K562 (cell line): Measurements from ENCODE around the gene ID2. TPM values are rescaled to one million over a fixed set of nuclear protein-coding genes. Genes with fewer than 3 reads are reported as not detected.

ENCODE experiments used
- ATAC-seq: fragments of 200-7000 bp; cut with Tn5 transposase; 3 replicates; pipeline ENCODE4 v1.9.1; 2020; ENCODE audit warnings: moderate library complexity
- BruUV-seq: library from RNA; stranded (reverse); fragments of 400-500 nt; replicated peaks from 2 replicates; lab custom pipeline; 2021; lab: Mats Ljungman, UMichigan
- CTCF ChIA-PET: fragments of 300-600 bp; formaldehyde crosslinking; extraction: SDS; loops from one replicate; lab custom pipeline; 2021; ENCODE audit warnings: low intra/inter-chr PET ratio; lab: Yijun Ruan, JAX
- POLR2A ChIA-PET: fragments of 300-600, 350-650 bp; sonication (Branson Sonifier 250); formaldehyde crosslinking; extraction: SDS; loops from one replicate; lab custom pipeline; 2021; ENCODE audit warnings: antibody characterized with exemption, inconsistent platforms; lab: Yijun Ruan, JAX
- DNase-seq, 4 experiments: peaks; one replicate each; pipeline versions ENCODE4 v3.0.0 to v3.0.0-alpha.2; 2011 to 2018; ENCODE audit warnings: low spot score in 3 of 4, mixed read lengths in 3 of 4; ENCODE audit errors: extremely low read depth in 1 of 4
- FAIRE-seq: peaks from 2 replicates; lab custom pipeline; 2011; peaks lifted over from hg19 to GRCh38; lab: Jason Lieb, UNC
- H2AFZ ChIP-seq: 2 replicates; pipeline ENCODE4 v1.6.0; 2011; ENCODE audit warnings: low read depth, low read length, control low read depth, inconsistent platforms
- H3K27ac ChIP-seq: fragments of 200-600 bp; 3 replicates; pipeline ENCODE4 v1.8.0; 2011; ENCODE audit warnings: low read depth, mild to moderate bottlenecking, control low read depth, inconsistent platforms, low read length, moderate library complexity, mixed read lengths; ENCODE audit errors: extremely low read depth
- H3K27me3 ChIP-seq, 2 experiments: fragments of 300-600 bp in 1 of 2; 2 replicates in 1 of 2; 3 replicates in 1 of 2; pipeline versions ENCODE4 v1.6.0 to v1.8.0; 2011; ENCODE audit warnings: inconsistent platforms in 2 of 2, low read length in 2 of 2, mild to moderate bottlenecking in 1 of 2, mixed read lengths in 1 of 2, moderate library complexity in 1 of 2; ENCODE audit not compliant: control insufficient read depth in 2 of 2, insufficient read depth in 2 of 2
- H3K36me3 ChIP-seq: fragments of 300-600 bp; 3 replicates; pipeline ENCODE4 v1.8.0; 2011; ENCODE audit warnings: mild to moderate bottlenecking, low read length, inconsistent platforms; ENCODE audit not compliant: control insufficient read depth, insufficient read depth
- H3K4me1 ChIP-seq, 2 experiments: fragments of 200-600 bp in 1 of 2; replicated peaks in 1 of 2; 2 replicates in 1 of 2; 3 replicates in 1 of 2; pipeline versions ENCODE4 v1.5.1 to v1.8.0; 2011; ENCODE audit warnings: inconsistent platforms in 2 of 2, low read length in 2 of 2, mild to moderate bottlenecking in 1 of 2, mixed read lengths in 1 of 2, moderate library complexity in 1 of 2; ENCODE audit not compliant: control insufficient read depth in 2 of 2, insufficient read depth in 2 of 2
- H3K4me2 ChIP-seq: 2 replicates; pipeline ENCODE4 v1.6.1; 2011; ENCODE audit warnings: low read length, control low read depth, inconsistent platforms, mixed read lengths; ENCODE audit not compliant: insufficient read depth
- H3K4me3 ChIP-seq: fragments of 200-600 bp; sonication (generic), shearing (Covaris generic); 2 replicates; pipeline ENCODE4 v1.5.1; 2016; ENCODE audit warnings: control low read depth, inconsistent platforms
- H3K79me2 ChIP-seq: fragments of 200-600 bp; 3 replicates; pipeline ENCODE4 v1.8.0; 2011; ENCODE audit warnings: low read length, inconsistent platforms; ENCODE audit not compliant: control insufficient read depth, insufficient read depth
- H3K9ac ChIP-seq, 2 experiments: 2 replicates each; pipeline versions ENCODE4 v1.6.0 to v1.6.1; 2011; ENCODE audit warnings: low read depth in 2 of 2, low read length in 2 of 2, control low read depth in 1 of 2, inconsistent platforms in 1 of 2, mild to moderate bottlenecking in 1 of 2, mixed read lengths in 1 of 2; ENCODE audit not compliant: insufficient read depth in 1 of 2
- H3K9me1 ChIP-seq: one replicate; pipeline ENCODE4 v1.6.0; 2011; ENCODE audit warnings: inconsistent platforms, mild to moderate bottlenecking, low read length, moderate library complexity; ENCODE audit not compliant: control insufficient read depth, insufficient read depth
- H3K9me3 ChIP-seq: replicated peaks from 2 replicates; pipeline ENCODE4 v1.5.1; 2011; ENCODE audit warnings: low read depth, low read length, inconsistent platforms; ENCODE audit not compliant: control insufficient read depth, insufficient read depth
- H4K20me1 ChIP-seq: replicated peaks from 2 replicates; pipeline ENCODE4 v1.6.1; 2011; ENCODE audit warnings: low read length, inconsistent platforms, mixed read lengths; ENCODE audit not compliant: control insufficient read depth, insufficient read depth
- KLF13 ChIP-seq: fragments of 450-650 bp; IDR thresholded peaks from 2 replicates; pipeline ENCODE4 v1.6.1; 2016; ENCODE audit warnings: missing genetic modification characterization, low read depth, mild to moderate bottlenecking, missing compliant biosample characterization, moderate library complexity, borderline replicate concordance
- MYBL2 ChIP-seq, 2 experiments: fragments of 450-650 bp in 1 of 2; sonication (generic) in 1 of 2; formaldehyde crosslinking in 1 of 2; IDR thresholded peaks; 2 replicates each; pipeline versions ENCODE4 v1.6.1 to v1.8.1; 2017 to 2022; ENCODE audit warnings: borderline replicate concordance in 1 of 2, inconsistent platforms in 1 of 2, low read depth in 1 of 2, mild to moderate bottlenecking in 1 of 2, missing genetic modification reagents in 1 of 2, moderate library complexity in 1 of 2
- NEUROD1 ChIP-seq: fragments of 150-350 bp; IDR thresholded peaks from 2 replicates; pipeline ENCODE4 v1.6.1; 2014; ENCODE audit warnings: borderline replicate concordance, low read length, low read depth; ENCODE audit not compliant: partially characterized antibody
- SNIP1 ChIP-seq: fragments of 450-650 bp; IDR thresholded peaks from 2 replicates; pipeline ENCODE4 v1.7.1; 2017; ENCODE audit warnings: low read depth, mild to moderate bottlenecking
- SNRNP70 ChIP-seq: fragments of 200-400 bp; formaldehyde crosslinking; optimal IDR thresholded peaks from 2 replicates; pipeline ENCODE3; 2017; ENCODE audit warnings: low read depth, low read length
- STAT5A ChIP-seq: IDR thresholded peaks from 2 replicates; pipeline ENCODE4 v1.6.1; 2012; ENCODE audit warnings: low read length, inconsistent platforms, borderline replicate concordance
- ZBTB1 ChIP-seq: sonication (generic); formaldehyde crosslinking; IDR thresholded peaks from 2 replicates; pipeline ENCODE4 v1.8.1; 2023; ENCODE audit warnings: missing genetic modification reagents, low read depth, mild to moderate bottlenecking, borderline replicate concordance
- ZNF584 ChIP-seq: fragments of 200-800 bp; sonication (Bioruptor generic); IDR thresholded peaks from 2 replicates; pipeline ENCODE4 v1.6.1; 2016; ENCODE audit warnings: low read depth, mild to moderate bottlenecking, missing genetic modification characterization, missing compliant biosample characterization
- WGBS: fragments of 100-300 bp; shearing (Covaris generic); methylation state at CpG from one replicate; pipeline ENCODE4 v1.1.6; 2016; ENCODE audit warnings: low coverage, mixed read lengths; ENCODE audit not compliant: insufficient coverage; ENCODE audit errors: missing lambda C conversion rate; 5-methylcytosine and 5-hydroxymethylcytosine counted together
- in situ Hi-C: fragments of 300-500 bp; cut with MboI; formaldehyde crosslinking; loops from 4 replicates; pipeline ENCODE4 v1.15.0; 2018; ENCODE audit warnings: inconsistent platforms, mixed read lengths
- intact Hi-C: fragments of 100-400 bp; cut with micrococcal nuclease; formaldehyde crosslinking; loops from 2 replicates; pipeline ENCODE4 v1.14.2; 2022
- polyA plus RNA-seq, 8 experiments: library from polyadenylated mRNA; depleted of rRNA in 4 of 8; stranded (reverse) in 5 of 8; unstranded in 3 of 8; fragments of >200 nt; fragmentation: Nextera tagmentation in 2 of 8; fragmentation: Illumina TruSeq in 1 of 8; extraction: Ambion mirVana in 2 of 8; extraction: Trizol in 1 of 8; gene quantifications; 2 replicates each; pipeline versions ENCODE4 v1.2.1 to v1.2.3, GENCODE V29; 2011 to 2014; ENCODE audit warnings: inconsistent platforms in 1 of 8, missing spikeins in 1 of 8
- total RNA-seq, 7 experiments: library from RNA; depleted of rRNA in 6 of 7; stranded (reverse); fragments of >200 nt in 6 of 7; fragmentation: Illumina TruSeq in 2 of 7; extraction: Trizol in 2 of 7; gene quantifications; 2 replicates each; pipeline versions ENCODE4 v1.2.1 to v1.2.3, GENCODE V29; 2011 to 2021; ENCODE audit warnings: low replicate concordance in 1 of 7
- TF ChIP-seq, protein P1 (sequence below): fragments of 250-450 bp; sonication (Bioruptor Pico); IDR thresholded peaks from 2 replicates; pipeline ENCODE4 v1.5.0; 2021
- TF ChIP-seq, protein P2 (sequence below): IDR thresholded peaks from 2 replicates; pipeline ENCODE4 v1.6.1; 2011; ENCODE audit warnings: borderline replicate concordance, low read depth, mild to moderate bottlenecking, moderate library complexity, low read length; ENCODE audit not compliant: insufficient read depth, poor library complexity, severe bottlenecking
- TF ChIP-seq, protein P3 (sequence below), 2 experiments: fragments of 150-350 bp in 1 of 2; IDR thresholded peaks; 2 replicates each; pipeline ENCODE4 v1.6.1; 2012 to 2016; ENCODE audit warnings: low read depth in 2 of 2, low read length in 2 of 2, mild to moderate bottlenecking in 1 of 2, moderate library complexity in 1 of 2

Gene ID2
- total and polyA plus RNA-seq, 9 of the 15 experiments (the other 6 are each of a cell fraction or from before 2014, with no cell fraction given): 8.0 to 35.7 (median 16.6) TPM

DNA sequence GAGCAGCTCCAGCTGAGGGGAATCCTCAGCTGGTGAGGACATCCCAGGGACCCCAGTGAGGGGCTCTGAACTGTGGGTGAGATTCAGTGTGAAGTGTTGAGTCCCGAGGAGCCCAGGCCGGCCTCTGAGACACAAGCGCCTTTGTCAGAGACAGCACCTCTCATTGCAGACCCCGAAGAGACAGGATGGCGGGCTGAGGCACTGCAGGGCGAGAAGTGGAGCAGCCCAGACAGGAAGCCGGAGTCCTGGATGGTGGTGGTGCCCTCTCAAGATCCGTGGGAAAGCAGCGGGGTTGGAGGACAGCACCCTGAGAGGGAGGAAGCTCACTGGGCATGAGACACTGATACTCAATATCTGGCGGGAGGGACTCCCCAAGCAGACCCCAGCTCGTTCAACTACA, 49.1 kb upstream of the ID2 start (continued):
- TF ChIP-seq, protein P1, sequence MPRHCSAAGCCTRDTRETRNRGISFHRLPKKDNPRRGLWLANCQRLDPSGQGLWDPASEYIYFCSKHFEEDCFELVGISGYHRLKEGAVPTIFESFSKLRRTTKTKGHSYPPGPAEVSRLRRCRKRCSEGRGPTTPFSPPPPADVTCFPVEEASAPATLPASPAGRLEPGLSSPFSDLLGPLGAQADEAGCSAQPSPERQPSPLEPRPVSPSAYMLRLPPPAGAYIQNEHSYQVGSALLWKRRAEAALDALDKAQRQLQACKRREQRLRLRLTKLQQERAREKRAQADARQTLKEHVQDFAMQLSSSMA: no peak
- TF ChIP-seq ZBTB1 (CRISPR knock-in tag) (no peak), ZNF584 (no peak), NEUROD1 (no peak)
- TF ChIP-seq, protein P2, sequence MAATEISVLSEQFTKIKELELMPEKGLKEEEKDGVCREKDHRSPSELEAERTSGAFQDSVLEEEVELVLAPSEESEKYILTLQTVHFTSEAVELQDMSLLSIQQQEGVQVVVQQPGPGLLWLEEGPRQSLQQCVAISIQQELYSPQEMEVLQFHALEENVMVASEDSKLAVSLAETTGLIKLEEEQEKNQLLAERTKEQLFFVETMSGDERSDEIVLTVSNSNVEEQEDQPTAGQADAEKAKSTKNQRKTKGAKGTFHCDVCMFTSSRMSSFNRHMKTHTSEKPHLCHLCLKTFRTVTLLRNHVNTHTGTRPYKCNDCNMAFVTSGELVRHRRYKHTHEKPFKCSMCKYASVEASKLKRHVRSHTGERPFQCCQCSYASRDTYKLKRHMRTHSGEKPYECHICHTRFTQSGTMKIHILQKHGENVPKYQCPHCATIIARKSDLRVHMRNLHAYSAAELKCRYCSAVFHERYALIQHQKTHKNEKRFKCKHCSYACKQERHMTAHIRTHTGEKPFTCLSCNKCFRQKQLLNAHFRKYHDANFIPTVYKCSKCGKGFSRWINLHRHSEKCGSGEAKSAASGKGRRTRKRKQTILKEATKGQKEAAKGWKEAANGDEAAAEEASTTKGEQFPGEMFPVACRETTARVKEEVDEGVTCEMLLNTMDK: no peak

DNA sequence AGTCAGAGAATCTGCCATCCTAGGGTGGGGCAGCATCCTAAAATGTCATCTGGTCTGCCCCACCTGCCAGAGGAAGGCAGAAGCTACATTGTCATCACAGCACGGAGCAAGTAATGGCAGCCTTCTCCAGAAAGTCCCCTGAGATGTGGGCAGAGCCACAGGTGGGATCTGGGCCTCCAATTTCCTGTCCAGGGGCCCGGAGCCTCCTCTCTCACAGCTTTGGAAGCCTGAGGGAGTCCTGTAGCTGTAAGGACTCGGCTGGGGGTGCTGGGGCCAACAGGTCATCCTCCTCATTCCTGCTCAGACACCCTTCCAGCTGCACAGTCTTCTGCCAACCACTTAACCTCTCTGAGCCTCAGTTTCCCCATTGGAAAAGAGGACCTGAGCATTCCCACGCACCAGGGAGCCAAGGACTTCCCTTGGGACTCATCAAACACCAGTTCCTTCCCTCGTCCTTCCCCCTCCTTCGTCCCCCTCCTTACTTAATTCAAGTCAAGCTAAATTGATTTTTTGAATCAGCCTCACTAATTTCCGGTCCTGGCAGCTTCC, 48.6 kb upstream of the ID2 start:
- Histone ChIP-seq H3K4me1 (peaks cover 0 to 21% of the 10 kb centered on the region in 2 experiments; a peak in 3 of 5 replicates), H3K9me3 (no peaks in the 10 kb centered on the region), H3K27me3 (peaks cover 47 to 82% of the 10 kb centered on the region in 2 experiments), H2AFZ (no peak overlapping the region), H3K79me2 (no peaks in the 10 kb centered on the region), H3K36me3 (no peaks in the 10 kb centered on the region), H3K4me3 (no peak overlapping the region), H4K20me1 (no peaks in the 10 kb centered on the region), H3K9me1 (no peaks in the 10 kb centered on the region), H3K27ac (no peak overlapping the region), H3K9ac (no peak overlapping the region), H3K4me2 (no peak overlapping the region)
- no peak for DNase-seq
- in situ Hi-C loops (no loop called here), intact Hi-C loops (no loop called here)
- ATAC-seq: no peak
- no peak for FAIRE-seq
- no TSS peak for BruUV-seq
- WGBS: 3% methylated on average over 7 of the region's 7 CpGs
- ChIA-PET POLR2A (interaction anchor here (1.3 to 1.8 kb wide), 2 partner anchors 10 to 36 kb away, joined by 4 to 6 read pairs; no protein-coding TSS in a partner anchor), CTCF (no interaction called here)
- TF ChIP-seq, protein P3, sequence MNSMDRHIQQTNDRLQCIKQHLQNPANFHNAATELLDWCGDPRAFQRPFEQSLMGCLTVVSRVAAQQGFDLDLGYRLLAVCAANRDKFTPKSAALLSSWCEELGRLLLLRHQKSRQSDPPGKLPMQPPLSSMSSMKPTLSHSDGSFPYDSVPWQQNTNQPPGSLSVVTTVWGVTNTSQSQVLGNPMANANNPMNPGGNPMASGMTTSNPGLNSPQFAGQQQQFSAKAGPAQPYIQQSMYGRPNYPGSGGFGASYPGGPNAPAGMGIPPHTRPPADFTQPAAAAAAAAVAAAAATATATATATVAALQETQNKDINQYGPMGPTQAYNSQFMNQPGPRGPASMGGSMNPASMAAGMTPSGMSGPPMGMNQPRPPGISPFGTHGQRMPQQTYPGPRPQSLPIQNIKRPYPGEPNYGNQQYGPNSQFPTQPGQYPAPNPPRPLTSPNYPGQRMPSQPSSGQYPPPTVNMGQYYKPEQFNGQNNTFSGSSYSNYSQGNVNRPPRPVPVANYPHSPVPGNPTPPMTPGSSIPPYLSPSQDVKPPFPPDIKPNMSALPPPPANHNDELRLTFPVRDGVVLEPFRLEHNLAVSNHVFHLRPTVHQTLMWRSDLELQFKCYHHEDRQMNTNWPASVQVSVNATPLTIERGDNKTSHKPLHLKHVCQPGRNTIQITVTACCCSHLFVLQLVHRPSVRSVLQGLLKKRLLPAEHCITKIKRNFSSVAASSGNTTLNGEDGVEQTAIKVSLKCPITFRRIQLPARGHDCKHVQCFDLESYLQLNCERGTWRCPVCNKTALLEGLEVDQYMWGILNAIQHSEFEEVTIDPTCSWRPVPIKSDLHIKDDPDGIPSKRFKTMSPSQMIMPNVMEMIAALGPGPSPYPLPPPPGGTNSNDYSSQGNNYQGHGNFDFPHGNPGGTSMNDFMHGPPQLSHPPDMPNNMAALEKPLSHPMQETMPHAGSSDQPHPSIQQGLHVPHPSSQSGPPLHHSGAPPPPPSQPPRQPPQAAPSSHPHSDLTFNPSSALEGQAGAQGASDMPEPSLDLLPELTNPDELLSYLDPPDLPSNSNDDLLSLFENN (IDR thresholded peaks at IDR 0.05; ENCODE audit: low read depth in 2 of 2, low read length in 2 of 2): no peak
- TF ChIP-seq SNRNP70 (no peak), STAT5A (no peak), MYBL2 (IDR thresholded peaks at IDR 0.05; ENCODE audit: low read depth) (no peak), MYBL2 (CRISPR knock-in tag; IDR thresholded peaks at IDR 0.05; ENCODE audit: borderline replicate concordance) (no peak), KLF13 (tag) (no peak), SNIP1 (no peak)
